Measurements from ENCODE around the gene KCNC4. TPM values are rescaled to one million over a fixed set of nuclear protein-coding genes. Genes with fewer than 3 reads are reported as not detected.

The KCNC4 gene
- 0.57 and 2.8 TPM in 2 replicates for total RNA-seq

DNA sequence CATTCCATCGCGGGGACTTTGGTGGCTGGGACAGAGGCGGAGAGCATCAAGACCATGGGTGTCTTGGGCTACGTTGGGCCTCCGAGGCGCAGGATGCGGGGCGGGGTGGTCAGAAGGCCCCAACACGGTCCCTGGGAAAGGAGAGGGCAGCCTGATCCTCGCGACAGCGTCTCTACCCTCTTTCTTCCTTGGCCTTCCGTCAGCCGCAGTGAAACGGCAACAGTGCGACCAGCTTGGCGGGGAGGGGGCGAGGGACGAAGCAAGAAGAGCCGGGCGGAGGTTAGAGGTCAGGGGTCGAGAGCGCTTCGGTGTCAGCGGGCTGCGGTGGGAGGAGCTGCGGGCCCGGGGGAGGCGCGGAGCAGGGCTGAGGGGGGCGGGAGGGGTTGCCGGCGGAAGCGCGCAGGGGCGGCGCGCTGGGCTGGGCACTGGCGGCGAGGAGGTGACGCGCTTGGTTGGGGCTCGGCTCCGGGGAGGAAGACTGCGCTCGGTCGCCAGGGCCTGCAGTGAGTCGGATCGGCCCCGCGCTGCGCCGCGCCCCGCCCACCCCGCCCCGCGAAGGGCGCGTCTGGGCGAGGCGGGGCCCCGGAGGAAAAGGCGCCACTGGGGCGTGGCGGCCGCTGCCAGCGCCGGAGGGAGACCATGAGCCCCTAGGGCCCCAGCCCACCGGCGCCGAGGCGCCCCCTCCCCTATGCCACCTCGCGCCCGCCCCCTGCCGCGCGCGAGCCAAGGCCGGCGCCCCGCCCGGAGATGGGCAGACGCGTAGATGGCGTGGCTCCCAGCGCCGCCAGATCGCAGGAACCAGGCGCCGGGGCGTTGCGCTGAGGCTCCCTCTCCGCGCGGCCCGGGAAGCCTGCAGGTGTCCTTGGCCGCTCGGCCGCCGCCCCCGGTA, at the start of gene KCNC4:
Gene KCNC4, plus strand, starts transcription at position 600 of the 889 bp plus-strand sequence. CDS start 1,186 bp downstream, outside the sequence.

Other genes with a start within 250 kb of the KCNC4 start
- 51.1 and 92.3 TPM in 2 replicates for gene AHCYL1, start 225.5 kb upstream of the KCNC4 start, total RNA-seq
- 39.8 and 44.2 TPM in 2 replicates for gene STRIP1, start 175.7 kb upstream of the KCNC4 start, total RNA-seq
- gene ALX3, start 139.6 kb upstream of the KCNC4 start, total RNA-seq: not detected in 2 replicates
- not detected in 2 replicates for gene UBL4B, start 97.9 kb upstream of the KCNC4 start, total RNA-seq
- under 0.01 and 0.09 TPM in 2 replicates for gene SLC6A17, start 59.8 kb upstream of the KCNC4 start, total RNA-seq
- gene RBM15, start 129.1 kb downstream of the KCNC4 start, total RNA-seq: 25.6 and 27.6 TPM in 2 replicates
- gene SLC16A4, start 180.7 kb downstream of the KCNC4 start, total RNA-seq: 91.4 and 414 TPM in 2 replicates
- 66.4 and 97.6 TPM in 2 replicates for gene LAMTOR5, start 197.4 kb downstream of the KCNC4 start, total RNA-seq
- gene PROK1, start 240.8 kb downstream of the KCNC4 start, total RNA-seq: 0.14 TPM in 1 of 2 replicates, not detected in the other